NB4 (cell line): ENCODE results near the gene ZFYVE28.

Experiments
- CTCF ChIP-seq: IDR thresholded peaks from one replicate; pipeline ENCODE4 v1.5.1; 2012; ENCODE audit warnings: low read depth, low read length
- MAX ChIP-seq: IDR thresholded peaks from 2 replicates; pipeline ENCODE4 v1.6.1; 2011; ENCODE audit warnings: low read depth, low read length
- POLR2A ChIP-seq: IDR thresholded peaks from 2 replicates; pipeline ENCODE4 v1.6.1; 2011; ENCODE audit warnings: mild to moderate bottlenecking; ENCODE audit not compliant: insufficient read length; ENCODE audit errors: extremely low read depth

GRCh38 chr4:2353222-2354107 lies 65.0 kb downstream of the ZFYVE28 start:
- TF ChIP-seq CTCF, result no peak
- no peak for TF ChIP-seq POLR2A
- TF ChIP-seq MAX, result no peak
